Ascending aorta (tissue), 2 donors: ENCODE data around the gene FAM13B. TPM values are rescaled to one million over a fixed set of nuclear protein-coding genes. Genes with fewer than 3 reads are reported as not detected.

ENCODE experiments used
- DNase-seq, 2 donors: peaks; one replicate each; pipeline ENCODE4 v3.0.0-alpha.2; 2019; ENCODE audit warnings: low spot score in 2 of 2
- H3K27ac ChIP-seq, 2 donors: fragments of 200-600 bp; sonication (generic); one replicate each; pipeline ENCODE4 v1.5.1; 2016 to 2017; ENCODE audit warnings: mild to moderate bottlenecking in 1 of 2
- H3K27me3 ChIP-seq: fragments of 200-600 bp; sonication (generic); one replicate; pipeline ENCODE4 v1.5.1; 2017
- H3K36me3 ChIP-seq, 2 donors: fragments of 200-600 bp; sonication (generic); one replicate each; pipeline ENCODE4 v1.5.1; 2016
- H3K4me1 ChIP-seq, 2 donors: fragments of 200-600 bp; sonication (generic); one replicate each; pipeline ENCODE4 v1.5.1; 2016 to 2017; ENCODE audit warnings: mild to moderate bottlenecking in 1 of 2
- H3K4me3 ChIP-seq, 2 donors: fragments of 200-600 bp; sonication (generic); one replicate each; pipeline ENCODE4 v1.5.1; 2016 to 2017; ENCODE audit warnings: mild to moderate bottlenecking in 1 of 2
- H3K9me3 ChIP-seq, 2 donors: fragments of 200-600 bp; sonication (generic); one replicate each; pipeline ENCODE4 v1.5.1; 2016
- CTCF ChIP-seq, 3 experiments: fragments of 200-600 bp in 2 of 3; fragments of 450-650 bp in 1 of 3; sonication (generic) in 2 of 3; IDR thresholded peaks; one replicate each; pipeline ENCODE4 v1.5.1; 2016 to 2019; ENCODE audit warnings: antibody characterized with exemption in 3 of 3, mild to moderate bottlenecking in 1 of 3, moderate library complexity in 1 of 3
- intact Hi-C: fragments of 100-400 bp; cut with DNase I; formaldehyde crosslinking; loops from one replicate; pipeline ENCODE4 v1.15.1; 2023
- total RNA-seq: library from RNA; depleted of rRNA; stranded (reverse); fragments of >200 nt; gene quantifications from one replicate; pipeline ENCODE4 v1.1.0, GENCODE V29; 2016

Gene FAM13B
- total RNA-seq, 1 donor from 2014 or later = 19.2 TPM

- peak; percentile 65 to 77 (median 73) for TF ChIP-seq CTCF (IDR thresholded peaks at IDR 0.05)
- Histone ChIP-seq H3K9me3 (no peaks in the 10 kb centered on the region), H3K27ac (no peak overlapping the region), H3K27me3 (no peaks in the 10 kb centered on the region), H3K4me1 (peaks cover 0 to 3% of the 10 kb centered on the region in 2 donors), H3K4me3 (no peak overlapping the region), H3K36me3 (no peaks in the 10 kb centered on the region)
- DNase-seq = peak; percentile 12 to 83
- intact Hi-C loops = loop anchor here (1.0 to 10.0 kb wide), 2 partner anchors 33 to 284 kb away; no protein-coding TSS in a partner anchor
These were observed 36.1 kb upstream of the FAM13B start for GRCh38 chr5:138068742-138069600.

GRCh38 chr5:138067945-138068344, 35.1 kb upstream of the FAM13B start:
- no peaks in the 10 kb centered on the region for H3K36me3 ChIP-seq
- DNase-seq = no peak
- TF ChIP-seq CTCF (IDR thresholded peaks at IDR 0.05) = no peak
- H3K4me3 ChIP-seq = no peak overlapping the region
- no peak overlapping the region for H3K27ac ChIP-seq
- H3K27me3 ChIP-seq = no peaks in the 10 kb centered on the region
- no peaks in the 10 kb centered on the region for H3K9me3 ChIP-seq
- intact Hi-C loops = loop anchor here (1.0 to 10.0 kb wide), 2 partner anchors 32 to 283 kb away; no protein-coding TSS in a partner anchor
- H3K4me1 ChIP-seq = peaks cover 0 to 3% of the 10 kb centered on the region in 2 donors

GRCh38 chr5:138065102-138065501, 32.2 kb upstream of the FAM13B start:
- TF ChIP-seq CTCF (IDR thresholded peaks at IDR 0.05) = no peak
- intact Hi-C loops = loop anchor here (10.0 kb wide), 1 partner anchor 280 kb away; no protein-coding TSS in a partner anchor
- no peak for DNase-seq

GRCh38 chr5:138064526-138064925, 31.6 kb upstream of the FAM13B start:
- Histone ChIP-seq H3K4me1 (peaks cover 0 to 3% of the 10 kb centered on the region in 2 donors), H3K27ac (no peak overlapping the region), H3K36me3 (no peaks in the 10 kb centered on the region), H3K9me3 (no peaks in the 10 kb centered on the region), H3K27me3 (no peaks in the 10 kb centered on the region), H3K4me3 (no peak overlapping the region)
- no peak for DNase-seq
- TF ChIP-seq CTCF (IDR thresholded peaks at IDR 0.05) = no peak
- intact Hi-C loops = loop anchor here (10.0 kb wide), 1 partner anchor 280 kb away; no protein-coding TSS in a partner anchor

More at GRCh38 chr5:138065102-138065501, 32.2 kb upstream of the FAM13B start:
- no peak overlapping the region for H3K27ac ChIP-seq
- H3K9me3 ChIP-seq = no peaks in the 10 kb centered on the region
- no peaks in the 10 kb centered on the region for H3K36me3 ChIP-seq
- no peak overlapping the region for H3K4me3 ChIP-seq
- peaks cover 0 to 3% of the 10 kb centered on the region in 2 donors for H3K4me1 ChIP-seq
- H3K27me3 ChIP-seq = no peaks in the 10 kb centered on the region

GRCh38 chr5:138054847-138055558, 22.1 kb upstream of the FAM13B start:
- H3K9me3 ChIP-seq = no peaks in the 10 kb centered on the region
- H3K27me3 ChIP-seq = no peaks in the 10 kb centered on the region
- peak in 1 of 2 donors; percentile 40 for DNase-seq
- intact Hi-C loops = no loop called here
- H3K36me3 ChIP-seq = no peaks in the 10 kb centered on the region
- peak overlapping the region in 1 of 2 donors; percentile 61 for H3K27ac ChIP-seq
- H3K4me1 ChIP-seq = peaks cover 0 to 2% of the 10 kb centered on the region in 2 donors
- H3K4me3 ChIP-seq = peak overlapping the region in 1 of 2 donors; percentile 54
- TF ChIP-seq CTCF (IDR thresholded peaks at IDR 0.05) = no peak
